GM12872 (cell line): ENCODE results near the gene CD226.

Source experiments
- TF ChIP-seq, protein P1 (sequence below): IDR thresholded peaks from 3 replicates; pipeline ENCODE4 v1.5.1; 2011; ENCODE audit warnings: low read depth, mild to moderate bottlenecking, low read length, moderate library complexity; ENCODE audit not compliant: insufficient read depth

The CD226 gene

DNA sequence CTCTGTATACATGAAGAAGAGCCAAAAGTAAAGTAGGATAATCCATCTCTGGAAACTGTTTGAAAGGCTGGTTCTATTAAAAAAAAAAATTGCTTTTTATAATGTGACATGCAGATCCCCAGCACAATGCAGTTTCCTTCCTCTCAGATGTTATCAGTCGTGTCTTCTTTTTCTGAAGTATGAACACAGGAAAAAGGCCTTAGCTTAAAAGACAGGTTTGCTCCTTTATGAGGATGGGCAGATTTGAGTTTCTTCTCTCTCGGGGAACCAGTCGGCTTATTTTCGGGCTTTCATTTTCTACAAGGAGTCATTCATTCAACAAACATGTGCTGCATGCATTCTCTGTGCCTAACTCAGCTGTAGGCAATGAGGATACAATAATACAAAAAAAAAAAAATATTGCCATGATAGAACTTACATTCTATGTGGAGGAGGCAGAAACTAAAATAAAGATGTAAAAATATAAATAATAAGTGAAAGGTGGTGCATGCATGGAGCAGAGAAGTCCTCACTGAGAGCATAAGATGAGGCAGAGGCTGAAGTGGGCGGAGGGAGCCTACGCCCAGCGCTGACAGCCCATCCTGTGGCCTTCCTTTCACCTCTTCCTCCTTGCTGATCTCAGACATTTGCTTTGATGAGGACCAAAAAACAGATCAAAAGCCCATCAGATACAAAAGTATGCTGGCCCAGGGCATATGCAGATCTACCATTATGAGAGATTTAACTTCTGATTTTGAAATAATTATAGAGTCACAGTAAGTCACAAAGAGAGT is at the start of gene CD226:
Gene CD226, minus strand, starts transcription at position 513 of the 773 bp plus-strand sequence. Its CDS starts 467 bp downstream, at position 46.
- TF ChIP-seq, protein P1, sequence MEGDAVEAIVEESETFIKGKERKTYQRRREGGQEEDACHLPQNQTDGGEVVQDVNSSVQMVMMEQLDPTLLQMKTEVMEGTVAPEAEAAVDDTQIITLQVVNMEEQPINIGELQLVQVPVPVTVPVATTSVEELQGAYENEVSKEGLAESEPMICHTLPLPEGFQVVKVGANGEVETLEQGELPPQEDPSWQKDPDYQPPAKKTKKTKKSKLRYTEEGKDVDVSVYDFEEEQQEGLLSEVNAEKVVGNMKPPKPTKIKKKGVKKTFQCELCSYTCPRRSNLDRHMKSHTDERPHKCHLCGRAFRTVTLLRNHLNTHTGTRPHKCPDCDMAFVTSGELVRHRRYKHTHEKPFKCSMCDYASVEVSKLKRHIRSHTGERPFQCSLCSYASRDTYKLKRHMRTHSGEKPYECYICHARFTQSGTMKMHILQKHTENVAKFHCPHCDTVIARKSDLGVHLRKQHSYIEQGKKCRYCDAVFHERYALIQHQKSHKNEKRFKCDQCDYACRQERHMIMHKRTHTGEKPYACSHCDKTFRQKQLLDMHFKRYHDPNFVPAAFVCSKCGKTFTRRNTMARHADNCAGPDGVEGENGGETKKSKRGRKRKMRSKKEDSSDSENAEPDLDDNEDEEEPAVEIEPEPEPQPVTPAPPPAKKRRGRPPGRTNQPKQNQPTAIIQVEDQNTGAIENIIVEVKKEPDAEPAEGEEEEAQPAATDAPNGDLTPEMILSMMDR: no peak

DNA sequence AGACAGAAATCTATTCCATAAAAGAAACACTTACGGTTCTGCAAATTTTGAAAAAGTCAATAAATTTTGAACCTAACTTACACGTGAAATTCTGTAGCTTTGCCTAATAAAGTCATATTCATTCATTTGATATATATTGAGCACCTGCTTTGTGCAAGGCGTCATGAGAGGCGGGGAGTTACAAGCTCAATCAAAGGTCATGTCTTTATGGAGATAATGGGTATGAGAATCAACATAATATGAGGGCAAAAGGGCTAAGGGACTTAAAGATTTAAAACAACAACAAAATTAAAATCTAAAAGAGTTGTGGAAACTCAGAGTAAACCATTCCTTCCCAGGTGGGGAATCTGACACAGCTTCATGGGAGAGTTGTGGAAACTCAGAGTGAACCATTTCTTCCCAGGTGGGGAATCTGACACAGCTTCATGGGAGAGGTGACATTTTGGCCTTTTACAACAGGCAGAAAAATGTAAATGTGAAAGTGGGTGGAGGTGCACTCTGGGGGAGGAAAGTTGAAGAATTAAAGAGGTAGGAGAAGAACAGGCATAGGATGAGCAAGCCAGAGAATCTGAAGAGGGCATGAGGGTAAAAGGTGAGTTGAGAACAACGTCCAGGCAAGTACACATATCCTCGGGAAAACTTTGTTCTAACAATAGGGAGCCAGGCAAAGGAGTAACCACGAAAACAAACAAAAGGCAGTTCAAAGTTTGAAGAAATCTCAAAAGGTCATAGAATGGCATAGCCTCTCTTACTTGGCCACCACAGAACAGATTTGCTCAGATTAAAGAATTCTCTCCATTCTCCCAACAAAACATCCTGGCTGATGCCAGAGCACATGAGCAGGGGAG is 49.5 kb upstream of the CD226 start:
- TF ChIP-seq, protein P1: no peak

DNA sequence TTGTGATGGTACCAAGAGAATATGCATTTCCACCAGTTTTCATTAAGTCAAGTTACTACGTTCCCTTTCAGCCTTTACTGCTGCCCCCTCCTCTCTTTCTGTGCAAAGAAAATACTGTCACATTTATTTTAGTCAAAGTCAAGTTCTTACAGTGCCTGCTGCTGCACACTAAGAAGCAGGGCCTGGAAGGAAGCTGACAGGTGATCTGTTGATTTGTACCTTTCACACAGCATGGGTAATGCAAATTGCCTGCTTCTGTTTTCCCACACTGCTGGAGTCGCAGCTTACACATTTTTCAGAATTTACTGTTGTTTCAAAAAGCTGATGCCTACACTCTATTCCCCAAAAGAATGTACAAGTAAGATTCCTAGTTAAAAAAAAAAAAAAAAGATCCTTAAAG is 48.7 kb upstream of the CD226 start:
- TF ChIP-seq, protein P1: no peak

DNA sequence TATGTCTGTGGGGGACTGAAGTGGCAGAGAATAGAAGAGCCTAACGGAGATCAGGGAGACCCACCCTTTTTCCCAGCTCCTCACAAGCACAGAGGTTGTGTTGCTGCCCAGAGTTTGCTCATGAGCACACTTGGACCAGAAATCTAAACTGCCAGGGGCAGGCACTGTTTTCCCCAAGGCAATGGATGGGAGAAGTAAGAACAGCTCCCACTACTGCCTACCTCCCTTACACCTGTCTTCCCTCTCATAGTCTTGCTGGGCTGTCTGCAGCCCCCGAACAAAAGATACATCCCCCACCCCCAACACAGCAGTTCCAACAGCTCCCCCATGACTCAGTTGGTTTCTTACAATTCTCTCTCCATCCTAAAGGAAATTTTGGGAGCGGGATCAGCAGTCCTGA is 48.1 kb upstream of the CD226 start:
- TF ChIP-seq, protein P1: no peak

DNA sequence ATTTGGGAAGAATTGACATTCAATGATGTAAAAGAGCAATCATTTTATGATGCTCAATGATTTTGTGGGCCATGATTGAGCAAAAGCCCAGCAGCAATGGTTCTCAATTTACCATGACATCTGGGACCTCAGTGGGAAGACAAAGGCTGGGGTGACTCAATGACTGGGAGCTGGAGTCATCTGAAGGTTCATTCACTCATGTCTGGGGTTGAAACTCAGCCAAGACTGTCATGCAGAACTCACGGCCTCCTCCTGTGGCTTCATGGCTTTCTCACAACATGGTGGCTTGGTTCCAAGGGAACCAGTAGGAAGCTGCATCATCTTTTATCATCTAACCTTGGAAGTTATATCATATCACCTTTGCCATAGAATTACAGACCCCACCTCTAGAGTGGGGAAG is 45.1 kb upstream of the CD226 start:
- TF ChIP-seq, protein P1: no peak

DNA sequence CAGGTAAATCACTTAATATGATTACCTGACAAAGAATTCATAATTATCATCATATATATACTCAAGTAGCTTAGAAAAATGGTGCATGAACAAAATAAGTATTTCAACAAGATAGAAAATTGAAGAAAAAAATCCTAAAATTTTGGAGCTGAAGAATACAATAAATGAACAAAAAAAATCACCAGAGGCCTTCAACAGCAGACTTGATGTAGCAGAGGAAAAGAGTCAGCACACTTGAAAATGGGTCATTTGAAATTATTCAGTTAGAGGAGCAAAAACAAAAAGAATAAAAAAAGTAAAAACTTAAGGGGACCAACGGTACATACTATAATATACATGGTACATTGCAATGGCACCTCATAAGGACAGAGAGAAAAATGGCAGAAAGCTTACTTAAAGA is 40.2 kb upstream of the CD226 start:
- TF ChIP-seq, protein P1: no peak

DNA sequence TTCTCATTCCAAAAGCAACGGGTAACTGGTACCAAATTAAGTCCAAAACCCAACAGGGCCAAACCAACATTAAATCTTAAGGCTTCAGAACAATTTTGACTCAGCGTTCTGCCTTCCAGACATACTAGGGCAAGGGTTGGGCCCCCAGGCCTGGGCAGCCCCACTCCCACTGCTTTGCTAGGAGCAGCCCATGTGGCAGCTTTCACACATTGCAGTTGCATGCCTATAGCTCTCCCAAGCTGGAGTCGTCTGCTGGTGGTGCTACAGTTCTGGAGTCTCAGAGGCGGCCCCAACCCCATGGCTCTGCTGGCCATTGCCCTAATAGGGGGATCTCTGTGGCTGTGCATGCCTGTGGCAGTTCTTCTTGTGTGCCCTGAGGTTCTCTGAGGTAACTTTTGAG is 37.6 kb upstream of the CD226 start:
- TF ChIP-seq, protein P1: no peak
